Measurements from ENCODE around the gene UBE2K. TPM values are rescaled to one million over a fixed set of nuclear protein-coding genes. Genes with fewer than 3 reads are reported as not detected.

Gene UBE2K
- total and polyA plus RNA-seq, 2 donors (not counting 1 experiment from before 2014, with no cell fraction given): 19.3 to 51.0 TPM

- H3K27me3 Mint-ChIP-seq: no peaks in the 10 kb centered on the region
- H3K4me3 Mint-ChIP-seq: no peak overlapping the region
- Histone ChIP-seq H2AFZ (ENCODE audit: insufficient read depth, low read depth, low read length, poor library complexity, severe bottlenecking) (no peak overlapping the region), H3K27ac (ENCODE audit: low read length in 2 of 2) (no peak overlapping the region), H3K4me3 (ENCODE audit: control extremely low read depth in 1 of 5, extremely low read depth in 1 of 5, insufficient read depth in 1 of 5, low read depth in 2 of 5, low read length in 4 of 5) (no peak overlapping the region), H3K9ac (ENCODE audit: low read length) (no peak overlapping the region), H3K9me3 (ENCODE audit: control extremely low read depth in 1 of 3, control insufficient read depth in 2 of 3, insufficient read depth in 1 of 3, low read length in 2 of 3) (no peaks in the 10 kb centered on the region), H4K20me1 (ENCODE audit: control insufficient read depth, insufficient read depth, low read length, poor library complexity, severe bottlenecking) (no peaks in the 10 kb centered on the region), H3K79me2 (ENCODE audit: control insufficient read depth, insufficient read depth, low read length) (no peaks in the 10 kb centered on the region), H3K36me3 (replicated peaks in 1 of 2; ENCODE audit: control extremely low read depth in 1 of 2, control insufficient read depth in 1 of 2, extremely low read depth in 1 of 2, insufficient read depth in 2 of 2, low read length in 1 of 2) (no peaks in the 10 kb centered on the region), H3K4me2 (replicated peaks; ENCODE audit: low read depth, low read length, poor library complexity, severe bottlenecking) (no peak overlapping the region), H3K4me1 (ENCODE audit: control insufficient read depth in 2 of 2, insufficient read depth in 2 of 2, low read length in 2 of 2) (peaks cover 8 to 16% of the 10 kb centered on the region in 2 donors), H3K27me3 (replicated peaks in 1 of 4; ENCODE audit: control extremely low read depth in 1 of 4, control insufficient read depth in 3 of 4, insufficient read depth in 4 of 4, low read length in 3 of 4) (no peaks in the 10 kb centered on the region)
- H3K4me1 Mint-ChIP-seq: peaks cover 20% of the 10 kb centered on the region
- DNase-seq: no peak
- intact Hi-C loops (cut with micrococcal nuclease): no loop called here
- H3K27ac Mint-ChIP-seq: no peak overlapping the region
- no peak for TF ChIP-seq EZH2 (IDR thresholded peaks at IDR 0.05; ENCODE audit: borderline replicate concordance, insufficient read depth, low read depth, low read length, poor library complexity, severe bottlenecking)
- TF ChIP-seq CTCF (IDR thresholded peaks at IDR 0.05): no peak
- H3K9me3 Mint-ChIP-seq (ENCODE audit: insufficient read depth): no peaks in the 10 kb centered on the region
- POLR2A ChIA-PET: no interaction called here
- CTCF ChIA-PET: no interaction called here
- ATAC-seq (ENCODE audit: low read depth): no peak
These were observed 10.9 kb upstream of the UBE2K start for GRCh38 chr4:39687014-39687413.

- H3K36me3 ChIP-seq (replicated peaks in 1 of 2; ENCODE audit: control extremely low read depth in 1 of 2, control insufficient read depth in 1 of 2, extremely low read depth in 1 of 2, insufficient read depth in 2 of 2, low read length in 1 of 2): no peaks in the 10 kb centered on the region
- no peaks in the 10 kb centered on the region for H3K27me3 Mint-ChIP-seq
- POLR2A ChIA-PET: no interaction called here
- H3K9ac ChIP-seq (ENCODE audit: low read length): no peak overlapping the region
- no peak for TF ChIP-seq CTCF (IDR thresholded peaks at IDR 0.05)
- no peak for TF ChIP-seq EZH2 (IDR thresholded peaks at IDR 0.05; ENCODE audit: borderline replicate concordance, insufficient read depth, low read depth, low read length, poor library complexity, severe bottlenecking)
- no peak overlapping the region for H2AFZ ChIP-seq (ENCODE audit: insufficient read depth, low read depth, low read length, poor library complexity, severe bottlenecking)
- H3K4me3 Mint-ChIP-seq: no peak overlapping the region
- H3K9me3 ChIP-seq (ENCODE audit: control extremely low read depth in 1 of 3, control insufficient read depth in 2 of 3, insufficient read depth in 1 of 3, low read length in 2 of 3): no peaks in the 10 kb centered on the region
- peaks cover 0 to 3% of the 10 kb centered on the region in 2 donors for H3K4me1 ChIP-seq (ENCODE audit: control insufficient read depth in 2 of 2, insufficient read depth in 2 of 2, low read length in 2 of 2)
- CTCF ChIA-PET: no interaction called here
- intact Hi-C loops (cut with micrococcal nuclease): no loop called here
- DNase-seq (no peak), ATAC-seq (ENCODE audit: low read depth) (no peak)
- H3K79me2 ChIP-seq (ENCODE audit: control insufficient read depth, insufficient read depth, low read length): no peaks in the 10 kb centered on the region
- H3K27ac ChIP-seq (ENCODE audit: low read length in 2 of 2): no peak overlapping the region
- H3K4me2 ChIP-seq (replicated peaks; ENCODE audit: low read depth, low read length, poor library complexity, severe bottlenecking): no peak overlapping the region
- no peak overlapping the region for H3K27ac Mint-ChIP-seq
- WGBS (ENCODE audit: insufficient coverage): no CpG with 5 or more reads among the region's 7 CpGs
- peaks cover 12% of the 10 kb centered on the region for H3K4me1 Mint-ChIP-seq
- no peaks in the 10 kb centered on the region for H4K20me1 ChIP-seq (ENCODE audit: control insufficient read depth, insufficient read depth, low read length, poor library complexity, severe bottlenecking)
- H3K9me3 Mint-ChIP-seq (ENCODE audit: insufficient read depth): no peaks in the 10 kb centered on the region
- no peaks in the 10 kb centered on the region for H3K27me3 ChIP-seq (replicated peaks in 1 of 4; ENCODE audit: control extremely low read depth in 1 of 4, control insufficient read depth in 3 of 4, insufficient read depth in 4 of 4, low read length in 3 of 4)
- no peak overlapping the region for H3K4me3 ChIP-seq (ENCODE audit: control extremely low read depth in 1 of 5, extremely low read depth in 1 of 5, insufficient read depth in 1 of 5, low read depth in 2 of 5, low read length in 4 of 5)
These were observed 8.0 kb upstream of the UBE2K start for GRCh38 chr4:39689970-39690369.
